Stimulated activated CD8-positive, alpha-beta memory T cell treated with anti-CD3 and anti-CD28 coated beads, Interleukin-15, amount 100 ng/mL, for 4 hours (primary cell): ENCODE results near the gene ST6GALNAC6.

Experiments used
- DNase-seq, 2 donors: peaks; one replicate each; pipeline ENCODE4 v3.0.0-alpha.2; 2020; ENCODE audit warnings: low read depth in 2 of 2

The ST6GALNAC6 gene

GRCh38 chr9:127916720-127917581 lies 17.5 kb upstream of the ST6GALNAC6 start, which contains the start of gene ST6GALNAC4:
Gene ST6GALNAC4, minus strand, starts transcription at chr9:127917041. Its CDS starts 622 bp downstream, at chr9:127916419.
- peak; percentile 86 to 89 for DNase-seq

- no peak for DNase-seq
Observed at GRCh38 chr9:127915801-127916719, 16.7 kb upstream of the ST6GALNAC6 start.

GRCh38 chr9:127915325-127915752 lies 15.9 kb upstream of the ST6GALNAC6 start:
- DNase-seq, result no peak

- DNase-seq, result no peak
Observed at GRCh38 chr9:127913682-127914081, 14.3 kb upstream of the ST6GALNAC6 start.

- DNase-seq, result no peak
Observed at GRCh38 chr9:127912882-127913281, 13.5 kb upstream of the ST6GALNAC6 start.

- DNase-seq, result no peak
Observed at GRCh38 chr9:127912296-127912695, 12.9 kb upstream of the ST6GALNAC6 start.

- no peak for DNase-seq
Observed at GRCh38 chr9:127910613-127911205, 11.3 kb upstream of the ST6GALNAC6 start.

GRCh38 chr9:127909839-127910273 lies 10.5 kb upstream of the ST6GALNAC6 start:
- DNase-seq, result no peak

- DNase-seq, result no peak
Observed at GRCh38 chr9:127908660-127908926, 9.2 kb upstream of the ST6GALNAC6 start.

GRCh38 chr9:127907867-127908659 lies 8.7 kb upstream of the ST6GALNAC6 start:
- no peak for DNase-seq

GRCh38 chr9:127905788-127906191 lies 6.4 kb upstream of the ST6GALNAC6 start:
- peak in 1 of 2 donors; percentile 36 for DNase-seq

GRCh38 chr9:127905004-127905728 lies 5.8 kb upstream of the ST6GALNAC6 start:
- peak in 1 of 2 donors; percentile 39 for DNase-seq

GRCh38 chr9:127904561-127905003 lies 5.2 kb upstream of the ST6GALNAC6 start:
- no peak for DNase-seq

GRCh38 chr9:127903557-127904475 lies 4.4 kb upstream of the ST6GALNAC6 start:
- DNase-seq, result peak in 1 of 2 donors; percentile 41

GRCh38 chr9:127898433-127899127 lies 823 bp downstream of the ST6GALNAC6 start:
- DNase-seq, result no peak

- DNase-seq, result no peak
Observed at GRCh38 chr9:127897193-127897692, 2.2 kb downstream of the ST6GALNAC6 start.

GRCh38 chr9:127896395-127897192 lies 2.8 kb downstream of the ST6GALNAC6 start:
- no peak for DNase-seq

GRCh38 chr9:127895811-127896210 lies 3.6 kb downstream of the ST6GALNAC6 start:
- DNase-seq, result no peak
